B cell (primary cell): ENCODE results near the gene TPK1. TPM values are rescaled to one million over a fixed set of nuclear protein-coding genes. Genes with fewer than 3 reads are reported as not detected.

Experiments
- ATAC-seq: fragments of 200-7000 bp; cut with Tn5 transposase; one replicate; pipeline ENCODE4 v1.10.0; 2021; ENCODE audit warnings: low read depth, mild to moderate bottlenecking, moderate number of reproducible peaks, moderate library complexity
- CTCF ChIA-PET: fragments of 350-600 bp; sonication (Branson Sonifier 250); formaldehyde crosslinking; loops from one replicate; lab custom pipeline; 2021; ENCODE audit warnings: antibody characterized with exemption, inconsistent platforms; lab: Charles Lee
- POLR2A ChIA-PET: fragments of 350-600 bp; sonication (Branson Sonifier 250); formaldehyde crosslinking; loops from one replicate; lab custom pipeline; 2021; ENCODE audit warnings: antibody characterized with exemption; lab: Charles Lee
- DNase-seq: peaks from one replicate; pipeline ENCODE4 v3.0.0; 2013
- H2AFZ ChIP-seq: 2 replicates; pipeline ENCODE4 v1.6.1; 2012; ENCODE audit warnings: mild to moderate bottlenecking, low read depth, low read length; ENCODE audit not compliant: insufficient read depth, poor library complexity, severe bottlenecking
- H3K27ac ChIP-seq, 2 donors: 1 replicate in 1 of 2; 2 replicates in 1 of 2; pipeline ENCODE4 v1.5.1; 2012 to 2013; ENCODE audit warnings: low read length in 2 of 2, mild to moderate bottlenecking in 2 of 2, moderate library complexity in 1 of 2
- H3K27me3 ChIP-seq, 4 experiments: fragments of 200-600 bp in 1 of 4; sonication (generic) in 1 of 4; replicated peaks in 1 of 4; 1 replicate in 2 of 4; 2 replicates in 2 of 4; pipeline versions ENCODE4 v1.6.1 to v1.7.0; 2013 to 2016; ENCODE audit warnings: low read length in 3 of 4, mild to moderate bottlenecking in 2 of 4, mixed read lengths in 1 of 4, moderate library complexity in 1 of 4; ENCODE audit not compliant: insufficient read depth in 4 of 4, control insufficient read depth in 3 of 4; ENCODE audit errors: control extremely low read depth in 1 of 4
- H3K36me3 ChIP-seq, 2 experiments: replicated peaks in 1 of 2; 1 replicate in 1 of 2; 2 replicates in 1 of 2; pipeline versions ENCODE4 v1.6.1 to v1.7.1; 2013; ENCODE audit warnings: low read length in 1 of 2; ENCODE audit not compliant: insufficient read depth in 2 of 2, control insufficient read depth in 1 of 2; ENCODE audit errors: control extremely low read depth in 1 of 2, extremely low read depth in 1 of 2
- H3K4me1 ChIP-seq, 2 donors: fragments of 200-600 bp in 1 of 2; sonication (generic) in 1 of 2; 1 replicate in 1 of 2; 2 replicates in 1 of 2; pipeline versions ENCODE4 v1.5.1 to v1.6.1; 2013 to 2017; ENCODE audit warnings: low read length in 2 of 2; ENCODE audit not compliant: control insufficient read depth in 2 of 2, insufficient read depth in 2 of 2
- H3K4me2 ChIP-seq: replicated peaks from 2 replicates; pipeline ENCODE3; 2012; ENCODE audit warnings: mild to moderate bottlenecking, low read depth, low read length; ENCODE audit not compliant: poor library complexity, severe bottlenecking
- H3K4me3 ChIP-seq, 5 experiments: fragments of 200-600 bp in 1 of 5; sonication (generic) in 1 of 5; 1 replicate in 3 of 5; 2 replicates in 2 of 5; pipeline versions ENCODE4 v1.5.1 to v1.7.0; 2011 to 2016; ENCODE audit warnings: low read length in 4 of 5, mild to moderate bottlenecking in 4 of 5, low read depth in 2 of 5, control low read depth in 1 of 5, moderate library complexity in 1 of 5; ENCODE audit not compliant: insufficient read depth in 1 of 5; ENCODE audit errors: control extremely low read depth in 1 of 5, extremely low read depth in 1 of 5
- H3K79me2 ChIP-seq: fragments of 200-600 bp; sonication (generic); one replicate; pipeline ENCODE4 v1.6.0; 2016; ENCODE audit warnings: low read length; ENCODE audit not compliant: control insufficient read depth, insufficient read depth
- H3K9ac ChIP-seq: fragments of 200-600 bp; sonication (generic); 2 replicates; pipeline ENCODE4 v1.6.1; 2017; ENCODE audit warnings: mild to moderate bottlenecking, low read length, moderate library complexity
- H3K9me3 ChIP-seq, 3 donors: one replicate each; pipeline versions ENCODE4 v1.6.1 to v1.7.1; 2013; ENCODE audit warnings: low read length in 2 of 3; ENCODE audit not compliant: control insufficient read depth in 2 of 3, insufficient read depth in 1 of 3; ENCODE audit errors: control extremely low read depth in 1 of 3
- H4K20me1 ChIP-seq: 2 replicates; pipeline ENCODE4 v1.6.0; 2012; ENCODE audit warnings: mild to moderate bottlenecking, low read length; ENCODE audit not compliant: insufficient read depth, control insufficient read depth, poor library complexity, severe bottlenecking
- H3K27ac Mint-ChIP-seq: one replicate; pipeline ENCODE4 v1.8.0; 2021; ENCODE audit warnings: mixed read lengths
- H3K27me3 Mint-ChIP-seq: one replicate; pipeline ENCODE4 v1.8.0; 2021; ENCODE audit warnings: mixed read lengths
- H3K4me1 Mint-ChIP-seq: one replicate; pipeline ENCODE4 v1.8.0; 2021; ENCODE audit warnings: mixed read lengths
- H3K4me3 Mint-ChIP-seq: one replicate; pipeline ENCODE4 v1.8.0; 2021; ENCODE audit warnings: mixed read lengths
- H3K9me3 Mint-ChIP-seq: one replicate; pipeline ENCODE4 v1.8.0; 2022; ENCODE audit warnings: mixed read lengths; ENCODE audit not compliant: insufficient read depth
- EZH2 ChIP-seq: IDR thresholded peaks from 2 replicates; pipeline ENCODE4 v1.6.1; 2012; ENCODE audit warnings: borderline replicate concordance, low read depth, mild to moderate bottlenecking, moderate library complexity, low read length; ENCODE audit not compliant: insufficient read depth, poor library complexity, severe bottlenecking
- WGBS: methylation state at CpG from one replicate; pipeline ENCODE4 v1.1.5; 2013; ENCODE audit warnings: missing lambda C conversion rate; ENCODE audit not compliant: insufficient coverage; 5-methylcytosine and 5-hydroxymethylcytosine counted together
- intact Hi-C: fragments of 100-400 bp; cut with micrococcal nuclease; formaldehyde crosslinking; loops from one replicate; pipeline ENCODE4 v1.10.0; 2022
- polyA plus RNA-seq: library from polyadenylated mRNA; depleted of rRNA; stranded (reverse); fragments of >200 nt; gene quantifications from 2 replicates; pipeline ENCODE4 v1.2.3, GENCODE V29; 2012
- total RNA-seq, 2 donors: library from RNA; stranded (reverse); fragments of 120-200 nt in 1 of 2; gene quantifications; 1 replicate in 1 of 2; 2 replicates in 1 of 2; pipeline versions ENCODE4 v1.2.3 to v1.2.4, GENCODE V29; 2013 to 2022
- TF ChIP-seq, protein P1 (sequence below): fragments of 200-600 bp; IDR thresholded peaks from one replicate; pipeline ENCODE4 v1.8.0; 2022; ENCODE audit warnings: antibody characterized with exemption, mild to moderate bottlenecking

The TPK1 gene
- total and polyA plus RNA-seq, 2 donors (not counting 1 experiment from before 2014, with no cell fraction given): 13.7 to 26.4 TPM

DNA sequence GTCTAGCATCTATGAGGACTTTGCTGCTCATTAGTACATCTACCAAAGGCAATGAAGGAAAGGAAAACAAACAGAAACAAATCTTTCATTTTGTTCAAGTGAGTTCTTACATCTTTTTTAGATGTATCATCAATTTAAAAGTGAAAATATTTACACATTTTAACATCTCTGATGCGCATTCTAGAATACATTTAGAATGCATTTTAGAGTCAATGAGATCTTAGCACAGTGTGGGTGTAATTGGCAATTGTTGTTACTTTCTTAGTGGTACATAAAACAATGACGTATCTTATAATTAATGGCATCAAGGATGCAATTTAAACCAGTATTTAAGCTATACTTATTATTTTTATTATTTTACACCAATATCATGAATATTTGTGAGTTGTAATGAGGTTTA is 51.4 kb downstream of the TPK1 start:
- no peak overlapping the region for H3K27ac ChIP-seq
- H3K36me3 ChIP-seq: no peaks in the 10 kb centered on the region
- Mint-ChIP-seq H3K4me3 (no peak overlapping the region), H3K4me1 (peaks cover 6% of the 10 kb centered on the region), H3K9me3 (no peaks in the 10 kb centered on the region), H3K27ac (no peak overlapping the region), H3K27me3 (no peaks in the 10 kb centered on the region)
- no peak for ATAC-seq
- H3K9ac ChIP-seq: no peak overlapping the region
- H3K79me2 ChIP-seq: peaks cover 13% of the 10 kb centered on the region
- CTCF ChIA-PET: interaction anchor here (1.8 kb wide), 1 partner anchor 51 kb away, joined by 10 read pairs; the partner anchor contains the start of gene TPK1
- POLR2A ChIA-PET: no interaction called here
- no peak overlapping the region for H3K4me2 ChIP-seq
- no peaks in the 10 kb centered on the region for H3K27me3 ChIP-seq
- H3K4me1 ChIP-seq: peaks cover 0 to 2% of the 10 kb centered on the region in 2 donors
- no peaks in the 10 kb centered on the region for H3K9me3 ChIP-seq
- DNase-seq: no peak
- H4K20me1 ChIP-seq: no peaks in the 10 kb centered on the region
- H2AFZ ChIP-seq: no peak overlapping the region
- no CpG with 5 or more reads among the region's 2 CpGs for WGBS
- no peak for TF ChIP-seq EZH2
- TF ChIP-seq, protein P1, sequence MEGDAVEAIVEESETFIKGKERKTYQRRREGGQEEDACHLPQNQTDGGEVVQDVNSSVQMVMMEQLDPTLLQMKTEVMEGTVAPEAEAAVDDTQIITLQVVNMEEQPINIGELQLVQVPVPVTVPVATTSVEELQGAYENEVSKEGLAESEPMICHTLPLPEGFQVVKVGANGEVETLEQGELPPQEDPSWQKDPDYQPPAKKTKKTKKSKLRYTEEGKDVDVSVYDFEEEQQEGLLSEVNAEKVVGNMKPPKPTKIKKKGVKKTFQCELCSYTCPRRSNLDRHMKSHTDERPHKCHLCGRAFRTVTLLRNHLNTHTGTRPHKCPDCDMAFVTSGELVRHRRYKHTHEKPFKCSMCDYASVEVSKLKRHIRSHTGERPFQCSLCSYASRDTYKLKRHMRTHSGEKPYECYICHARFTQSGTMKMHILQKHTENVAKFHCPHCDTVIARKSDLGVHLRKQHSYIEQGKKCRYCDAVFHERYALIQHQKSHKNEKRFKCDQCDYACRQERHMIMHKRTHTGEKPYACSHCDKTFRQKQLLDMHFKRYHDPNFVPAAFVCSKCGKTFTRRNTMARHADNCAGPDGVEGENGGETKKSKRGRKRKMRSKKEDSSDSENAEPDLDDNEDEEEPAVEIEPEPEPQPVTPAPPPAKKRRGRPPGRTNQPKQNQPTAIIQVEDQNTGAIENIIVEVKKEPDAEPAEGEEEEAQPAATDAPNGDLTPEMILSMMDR: no peak
- H3K4me3 ChIP-seq: no peak overlapping the region
- intact Hi-C loops: no loop called here

DNA sequence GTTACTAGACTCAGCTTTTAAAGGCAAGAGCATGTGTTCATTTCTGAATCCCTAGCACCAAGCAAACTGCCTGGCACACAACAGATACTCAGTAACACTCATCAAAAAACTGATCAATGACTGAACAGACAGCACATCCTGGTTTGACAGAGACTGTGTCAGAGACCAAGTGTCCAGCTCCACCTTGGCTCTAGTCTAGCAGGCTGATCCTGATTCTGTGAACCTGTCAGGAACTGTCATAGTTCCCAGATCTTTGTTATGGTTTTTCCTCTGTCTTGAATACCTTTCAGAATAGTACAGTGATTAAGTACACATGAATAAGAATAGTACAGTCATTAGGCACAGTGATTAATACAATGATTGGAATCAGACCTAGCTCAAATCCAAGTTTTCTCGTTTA is 53.0 kb downstream of the TPK1 start:
- Histone ChIP-seq H3K27ac (no peak overlapping the region), H3K4me1 (peaks cover 0 to 2% of the 10 kb centered on the region in 2 donors), H3K9ac (no peak overlapping the region), H3K27me3 (no peaks in the 10 kb centered on the region), H4K20me1 (no peaks in the 10 kb centered on the region), H3K9me3 (no peaks in the 10 kb centered on the region), H3K4me2 (no peak overlapping the region), H2AFZ (no peak overlapping the region), H3K79me2 (peaks cover 13% of the 10 kb centered on the region), H3K4me3 (no peak overlapping the region), H3K36me3 (no peaks in the 10 kb centered on the region)
- DNase-seq (no peak), ATAC-seq (no peak)
- Mint-ChIP-seq H3K9me3 (no peaks in the 10 kb centered on the region), H3K27me3 (no peaks in the 10 kb centered on the region), H3K27ac (no peak overlapping the region), H3K4me3 (no peak overlapping the region), H3K4me1 (peaks cover 6% of the 10 kb centered on the region)
- no CpG with 5 or more reads among the region's 1 CpG for WGBS
- TF ChIP-seq, protein P1: no peak
- TF ChIP-seq EZH2: no peak
- intact Hi-C loops: no loop called here
- POLR2A ChIA-PET: no interaction called here
- CTCF ChIA-PET: interaction anchor here (1.5 kb wide), 1 partner anchor 52 kb away, joined by 3 read pairs; no protein-coding TSS in a partner anchor
